Mesothelial cell of epicardium (in vitro differentiated cells): ENCODE data around the gene CD40. TPM values are rescaled to one million over a fixed set of nuclear protein-coding genes. Genes with fewer than 3 reads are reported as not detected.

Source experiments
- DNase-seq, 2 experiments: peaks; one replicate each; pipeline ENCODE4 v3.0.0; 2021; ENCODE audit warnings: low spot score in 2 of 2; ENCODE audit not compliant: unreplicated experiment in 2 of 2
- H3K27ac Mint-ChIP-seq: 2 replicates; pipeline ENCODE4 v1.8.0; 2021; ENCODE audit warnings: mixed read lengths
- H3K27me3 Mint-ChIP-seq: 2 replicates; pipeline ENCODE4 v1.8.0; 2021; ENCODE audit warnings: low read depth, mixed read lengths
- H3K36me3 Mint-ChIP-seq: 2 replicates; pipeline ENCODE4 v1.8.0; 2021; ENCODE audit warnings: mixed read lengths
- H3K4me1 Mint-ChIP-seq: 2 replicates; pipeline ENCODE4 v1.8.0; 2021; ENCODE audit warnings: mixed read lengths
- H3K4me3 Mint-ChIP-seq: 2 replicates; pipeline ENCODE4 v1.8.0; 2021; ENCODE audit warnings: mild to moderate bottlenecking, moderate library complexity, mixed read lengths
- H3K9me3 Mint-ChIP-seq: 2 replicates; pipeline ENCODE4 v1.8.0; 2021; ENCODE audit warnings: mixed read lengths
- CTCF ChIP-seq: fragments of 200-600 bp; sonication (generic); IDR thresholded peaks from one replicate; pipeline ENCODE4 v1.5.0; 2021; ENCODE audit warnings: antibody characterized with exemption; ENCODE audit not compliant: unreplicated experiment
- total RNA-seq: library from RNA; stranded (reverse); gene quantifications from 3 replicates; pipeline ENCODE4 v1.2.1, GENCODE V29; 2021

CD40 gene
- total RNA-seq, 1 donor from 2014 or later, result 3.8 TPM

DNA sequence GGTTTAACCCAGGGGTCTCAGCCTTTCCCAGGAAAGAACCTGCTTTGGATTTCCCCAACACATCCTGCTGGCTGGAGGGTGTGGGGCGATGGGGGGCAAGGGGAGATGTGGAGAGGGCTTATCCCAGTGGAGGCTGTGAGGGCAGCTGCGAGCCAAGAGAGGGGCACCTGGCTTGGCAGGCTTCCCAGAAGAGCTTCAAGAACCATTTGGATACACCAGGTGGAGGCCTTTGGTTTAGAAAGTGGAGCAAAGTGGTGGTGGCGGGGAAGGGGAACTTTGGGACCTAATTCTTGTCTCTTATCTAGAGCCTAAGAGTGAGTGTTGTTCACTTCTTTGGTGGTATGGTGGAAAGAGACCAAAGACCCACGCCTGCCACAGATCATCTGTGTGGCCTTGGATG is 12.4 kb downstream of the CD40 start:
- no peak overlapping the region for H3K4me3 Mint-ChIP-seq
- no peaks in the 10 kb centered on the region for H3K9me3 Mint-ChIP-seq

GRCh38 chr20:46131396-46131795 is 13.3 kb downstream of the CD40 start:
- Mint-ChIP-seq H3K4me1 (no peaks in the 10 kb centered on the region), H3K36me3 (no peaks in the 10 kb centered on the region), H3K4me3 (no peak overlapping the region), H3K27ac (no peak overlapping the region), H3K9me3 (no peaks in the 10 kb centered on the region), H3K27me3 (peaks cover 78% of the 10 kb centered on the region)
- no peak for DNase-seq
- no peak for TF ChIP-seq CTCF

More for the DNA sequence above, 12.4 kb downstream of the CD40 start:
- TF ChIP-seq CTCF, result no peak
- no peak overlapping the region for H3K27ac Mint-ChIP-seq
- no peak for DNase-seq
- H3K4me1 Mint-ChIP-seq, result no peaks in the 10 kb centered on the region
- H3K36me3 Mint-ChIP-seq, result no peaks in the 10 kb centered on the region
- peaks cover 72% of the 10 kb centered on the region for H3K27me3 Mint-ChIP-seq

DNA sequence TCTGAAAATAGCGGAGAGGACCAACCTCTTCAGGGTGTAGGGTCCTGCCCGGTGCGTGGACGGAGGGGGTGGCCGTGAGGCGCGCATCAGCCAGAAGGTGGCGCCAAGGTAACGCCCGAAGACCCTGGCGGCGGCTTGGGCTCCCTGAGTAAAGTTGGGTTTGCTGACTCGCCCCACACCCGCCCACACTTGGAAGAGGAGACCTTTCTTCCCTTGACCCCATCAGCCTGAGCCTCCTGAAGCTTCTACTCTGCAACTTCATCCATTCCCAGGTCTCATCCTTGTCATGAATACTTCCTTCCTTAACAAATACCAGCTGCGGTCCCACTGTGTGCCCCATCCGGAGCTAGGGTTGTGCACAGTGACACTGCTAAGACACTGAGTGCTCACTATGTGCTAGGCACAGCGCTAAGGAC is 14.6 kb downstream of the CD40 start:
- Mint-ChIP-seq H3K4me3 (no peak overlapping the region), H3K4me1 (no peaks in the 10 kb centered on the region), H3K27ac (no peak overlapping the region), H3K9me3 (no peaks in the 10 kb centered on the region), H3K27me3 (peaks cover 81% of the 10 kb centered on the region), H3K36me3 (no peaks in the 10 kb centered on the region)
- peak; percentile 76 for TF ChIP-seq CTCF
- DNase-seq, result peak; percentile 64 to 85

GRCh38 chr20:46133886-46134654 is 16.0 kb downstream of the CD40 start:
- Mint-ChIP-seq H3K27ac (no peak overlapping the region), H3K27me3 (peaks cover 74% of the 10 kb centered on the region), H3K4me3 (no peak overlapping the region), H3K36me3 (no peaks in the 10 kb centered on the region), H3K4me1 (no peaks in the 10 kb centered on the region), H3K9me3 (no peaks in the 10 kb centered on the region)
- DNase-seq, result no peak
- TF ChIP-seq CTCF, result no peak

DNA sequence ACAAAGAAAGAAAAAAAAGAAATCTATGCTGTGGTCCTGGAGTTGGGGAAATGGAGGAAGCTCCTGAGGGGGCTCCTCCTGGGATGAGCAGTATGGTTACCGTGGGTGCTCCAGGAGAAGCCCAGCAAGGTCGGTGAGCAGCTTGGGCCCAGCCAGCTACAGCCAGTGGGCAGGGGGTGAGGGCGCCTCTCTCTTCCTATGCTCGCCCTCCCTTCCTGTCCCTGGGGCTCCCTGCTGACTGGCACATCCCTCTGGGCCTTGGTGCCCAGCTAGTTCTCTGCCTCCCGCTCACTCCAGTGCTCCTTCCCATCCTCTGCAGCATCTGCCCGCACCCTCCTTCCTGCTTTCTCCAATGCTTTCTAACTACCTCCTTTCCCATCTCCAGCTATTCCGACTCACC is 16.6 kb downstream of the CD40 start:
- no peaks in the 10 kb centered on the region for H3K9me3 Mint-ChIP-seq
- H3K27me3 Mint-ChIP-seq, result peaks cover 71% of the 10 kb centered on the region
- no peak for TF ChIP-seq CTCF
- no peaks in the 10 kb centered on the region for H3K36me3 Mint-ChIP-seq
- H3K4me1 Mint-ChIP-seq, result peaks cover 3% of the 10 kb centered on the region
- no peak overlapping the region for H3K27ac Mint-ChIP-seq
- H3K4me3 Mint-ChIP-seq, result no peak overlapping the region
- no peak for DNase-seq
